GM19468 (cell line): Measurements from ENCODE around the gene RASA1.

Experiments used
- ATAC-seq: cut with Tn5 transposase; IDR thresholded peaks from one replicate; pipeline ENCODE4 v1.9.1; 2021; ENCODE audit warnings: mild to moderate bottlenecking, moderate library complexity, moderate number of reproducible peaks; ENCODE audit not compliant: unreplicated experiment; ENCODE audit errors: extremely low read depth

RASA1 gene

DNA sequence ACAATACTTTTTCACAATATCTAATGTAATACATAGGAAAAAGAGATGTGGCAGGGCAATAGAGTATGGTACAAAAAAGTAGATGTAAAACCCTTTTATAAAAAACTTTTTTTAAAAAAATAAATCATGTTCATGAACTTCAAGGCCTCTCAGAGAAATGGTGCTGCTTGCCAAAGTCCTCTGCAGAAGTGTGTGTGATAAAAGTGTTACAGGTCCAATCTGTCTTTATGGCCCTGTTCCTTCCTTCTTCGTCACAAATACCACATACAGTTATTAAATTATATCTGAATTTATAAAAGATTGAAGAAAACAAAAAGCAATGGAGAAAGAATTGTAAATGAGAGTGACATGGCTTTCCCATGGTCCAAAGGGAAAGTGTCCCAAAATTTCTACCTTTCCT lies 166.8 kb downstream of the RASA1 start:
- ATAC-seq, result no peak

DNA sequence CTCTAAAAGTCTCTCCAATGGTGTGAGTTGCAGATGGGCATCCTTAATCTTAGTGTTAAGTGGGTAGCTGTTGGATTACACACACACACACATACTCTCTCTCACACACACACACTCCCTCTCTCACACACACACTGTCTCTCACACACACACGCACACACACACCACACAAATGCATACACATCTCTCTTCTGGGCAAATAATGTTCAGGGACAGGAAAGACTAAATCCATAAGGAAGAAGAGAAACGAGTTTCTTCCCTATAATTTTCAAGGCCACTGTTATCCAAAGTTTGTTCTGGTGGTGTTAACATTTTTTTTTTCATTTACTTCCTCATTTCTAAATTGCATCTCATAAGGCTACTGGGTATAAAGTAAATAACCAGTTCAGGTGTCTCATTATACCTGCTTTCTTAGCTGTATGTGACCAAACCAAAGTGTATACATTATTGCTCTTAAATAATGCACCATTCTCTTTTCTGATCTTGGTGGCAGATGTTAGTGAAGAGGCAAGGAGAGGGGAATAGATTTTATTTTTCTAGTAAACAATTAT lies 167.5 kb downstream of the RASA1 start:
- ATAC-seq, result no peak

DNA sequence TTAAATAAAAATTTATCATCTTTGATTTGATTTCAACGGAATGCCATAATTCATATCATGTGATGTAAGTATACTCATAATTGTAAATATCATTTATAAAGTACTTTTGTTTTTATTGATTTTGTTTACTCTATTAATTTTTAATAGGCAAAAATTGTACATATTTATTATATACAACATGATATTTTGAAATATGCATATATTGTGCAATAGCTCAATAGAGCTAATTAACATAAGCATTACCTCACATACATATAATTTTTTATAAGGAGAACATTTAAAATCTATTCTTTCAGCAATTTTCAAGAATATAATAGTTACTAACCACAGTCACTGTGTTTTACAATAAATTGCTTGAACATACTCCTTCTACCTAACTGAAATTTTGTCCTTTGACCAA lies 170.0 kb downstream of the RASA1 start:
- no peak for ATAC-seq

DNA sequence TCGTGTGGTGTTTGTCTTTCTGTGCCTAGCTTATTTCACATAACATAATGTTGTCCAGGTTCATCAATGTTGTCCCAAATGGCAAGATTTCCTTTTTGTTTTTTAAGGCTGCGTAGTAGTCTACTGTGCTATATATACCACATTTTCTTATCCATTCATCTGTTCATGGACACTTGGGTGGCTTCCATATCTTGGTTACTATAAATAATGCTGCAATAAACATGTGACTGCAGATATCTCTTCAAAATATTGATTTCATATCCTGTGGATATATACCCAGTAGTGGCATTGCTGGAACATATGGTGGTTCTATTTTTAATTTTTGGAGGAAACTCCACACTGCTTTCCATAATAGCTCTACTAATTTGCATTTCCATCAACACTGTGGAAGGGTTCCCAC lies 170.5 kb downstream of the RASA1 start:
- no peak for ATAC-seq
